Forelimb muscle (tissue), 1 donor: ENCODE results near the gene TXNDC5. TPM values are rescaled to one million over a fixed set of nuclear protein-coding genes. Genes with fewer than 3 reads are reported as not detected.

Experiments
- DNase-seq: peaks from one replicate; pipeline ENCODE4 v3.0.0-alpha.2; 2013; ENCODE audit warnings: low read depth
- polyA plus RNA-seq: library from polyadenylated mRNA; unstranded; fragments of 120-200 nt; gene quantifications from one replicate; pipeline ENCODE4 v1.2.1, GENCODE V29; 2013; ENCODE audit not compliant: insufficient read length

Gene TXNDC5
- polyA plus RNA-seq, 1 donor, result 90.0 TPM

GRCh38 chr6:7859591-7859990 lies 51.0 kb downstream of the TXNDC5 start:
- DNase-seq, result no peak

GRCh38 chr6:7851780-7852179 lies 58.8 kb downstream of the TXNDC5 start:
- no peak for DNase-seq

- DNase-seq, result no peak
Measured at GRCh38 chr6:7848229-7848628, 62.4 kb downstream of the TXNDC5 start.

GRCh38 chr6:7846966-7847818 lies 63.4 kb downstream of the TXNDC5 start:
- no peak for DNase-seq

GRCh38 chr6:7841781-7842468 lies 68.7 kb downstream of the TXNDC5 start:
- no peak for DNase-seq

- no peak for DNase-seq
Measured at GRCh38 chr6:7836371-7837026, 74.1 kb downstream of the TXNDC5 start.

- no peak for DNase-seq
Measured at GRCh38 chr6:7833751-7834070, 76.9 kb downstream of the TXNDC5 start.

GRCh38 chr6:7832904-7833750 lies 77.5 kb downstream of the TXNDC5 start:
- DNase-seq, result no peak

Other genes with a start within 250 kb of the TXNDC5 start
- 0.82 TPM for gene BMP6, start 184.7 kb downstream of the TXNDC5 start, polyA plus RNA-seq
- gene BLOC1S5, start 153.6 kb upstream of the TXNDC5 start, polyA plus RNA-seq, result 11.2 TPM
- gene EEF1E1, start 191.8 kb upstream of the TXNDC5 start, polyA plus RNA-seq, result 20.4 TPM